Measurements from ENCODE around the gene NAIF1.

DNA sequence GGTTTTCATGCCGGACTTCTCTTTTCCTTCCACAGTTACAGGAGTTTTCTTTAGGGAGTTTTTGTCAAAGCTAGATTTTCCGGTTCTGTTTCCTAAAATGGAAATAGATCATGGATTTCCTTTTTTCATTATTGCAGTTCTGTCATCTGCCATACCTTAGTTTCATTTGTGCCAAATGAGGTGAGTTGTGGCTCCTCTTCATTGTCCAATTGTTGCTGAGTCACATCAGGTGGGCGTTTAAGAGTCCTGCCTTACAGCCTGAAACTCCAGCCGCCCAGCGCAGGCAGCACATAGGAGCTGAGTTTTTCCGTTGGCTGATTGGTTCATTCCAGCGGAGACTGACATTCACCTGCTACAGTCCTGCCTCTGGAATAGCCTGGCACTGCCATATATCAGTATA is 15.0 kb upstream of the NAIF1 start:
- TF ChIP-seq, protein P1, sequence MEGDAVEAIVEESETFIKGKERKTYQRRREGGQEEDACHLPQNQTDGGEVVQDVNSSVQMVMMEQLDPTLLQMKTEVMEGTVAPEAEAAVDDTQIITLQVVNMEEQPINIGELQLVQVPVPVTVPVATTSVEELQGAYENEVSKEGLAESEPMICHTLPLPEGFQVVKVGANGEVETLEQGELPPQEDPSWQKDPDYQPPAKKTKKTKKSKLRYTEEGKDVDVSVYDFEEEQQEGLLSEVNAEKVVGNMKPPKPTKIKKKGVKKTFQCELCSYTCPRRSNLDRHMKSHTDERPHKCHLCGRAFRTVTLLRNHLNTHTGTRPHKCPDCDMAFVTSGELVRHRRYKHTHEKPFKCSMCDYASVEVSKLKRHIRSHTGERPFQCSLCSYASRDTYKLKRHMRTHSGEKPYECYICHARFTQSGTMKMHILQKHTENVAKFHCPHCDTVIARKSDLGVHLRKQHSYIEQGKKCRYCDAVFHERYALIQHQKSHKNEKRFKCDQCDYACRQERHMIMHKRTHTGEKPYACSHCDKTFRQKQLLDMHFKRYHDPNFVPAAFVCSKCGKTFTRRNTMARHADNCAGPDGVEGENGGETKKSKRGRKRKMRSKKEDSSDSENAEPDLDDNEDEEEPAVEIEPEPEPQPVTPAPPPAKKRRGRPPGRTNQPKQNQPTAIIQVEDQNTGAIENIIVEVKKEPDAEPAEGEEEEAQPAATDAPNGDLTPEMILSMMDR (IDR thresholded peaks at IDR 0.05; ENCODE audit: low read length) = no peak
- no peak for TF ChIP-seq EZH2 (IDR thresholded peaks at IDR 0.05; ENCODE audit: borderline replicate concordance, low read length)
